Measurements from ENCODE around the gene OR2T12.

Gene OR2T12

GRCh38 chr1:248243204-248243603, 60.0 kb downstream of the OR2T12 start:
- TF ChIP-seq EZH2phosphoT487 (IDR thresholded peaks at IDR 0.05; ENCODE audit: low read length) = no peak
- TF ChIP-seq CTCF (IDR thresholded peaks at IDR 0.05; ENCODE audit: low read length) = peak; percentile 83
- H3K9me3 ChIP-seq (replicated peaks; ENCODE audit: insufficient read depth, low read length) = no peaks in the 10 kb centered on the region
- no peak overlapping the region for H3K27ac ChIP-seq (ENCODE audit: low read length)
- H3F3A ChIP-seq (ENCODE audit: insufficient read depth, low read length) = no peaks in the 10 kb centered on the region
- H3K79me2 ChIP-seq (ENCODE audit: low read length) = no peaks in the 10 kb centered on the region
- no peaks in the 10 kb centered on the region for H3K4me1 ChIP-seq (ENCODE audit: low read length)
- H3K9me2 ChIP-seq (replicated peaks; ENCODE audit: insufficient read depth, low read length) = no peaks in the 10 kb centered on the region
- no peaks in the 10 kb centered on the region for H3K27me3 ChIP-seq (replicated peaks; ENCODE audit: insufficient read depth, low read length)
- peak; percentile 80 for DNase-seq
- H3K36me3 ChIP-seq (replicated peaks; ENCODE audit: insufficient read depth, low read length) = no peaks in the 10 kb centered on the region
- peak overlapping the region; percentile 45; the same call in 1 of the 2 replicates for H2AFZ ChIP-seq (ENCODE audit: low read length)
- H3K9ac ChIP-seq (ENCODE audit: low read length) = no peak overlapping the region
- peak overlapping the region; percentile 51; the same call in 1 of the 2 replicates for H3K4me2 ChIP-seq (ENCODE audit: low read depth, low read length)
- no peaks in the 10 kb centered on the region for H4K20me1 ChIP-seq (ENCODE audit: insufficient read depth, low read length)
- no peak overlapping the region for H3K4me3 ChIP-seq (ENCODE audit: low read length)
